Endothelial cell of umbilical vein (primary cell): ENCODE results near the gene RILPL1. TPM values are rescaled to one million over a fixed set of nuclear protein-coding genes. Genes with fewer than 3 reads are reported as not detected.

Experiments used
- BruUV-seq: library from RNA; stranded (reverse); fragments of 400-500 nt; replicated peaks from 2 replicates; lab custom pipeline; 2021; lab: Mats Ljungman, UMichigan
- CTCF ChIA-PET: fragments of 300-600, 350-600 bp; sonication (Branson Sonifier 250); formaldehyde crosslinking; loops from one replicate; lab custom pipeline; 2021; ENCODE audit warnings: antibody characterized with exemption, inconsistent platforms; lab: Charles Lee
- POLR2A ChIA-PET: fragments of 300-600, 350-600 bp; sonication (Branson Sonifier 250); formaldehyde crosslinking; loops from one replicate; lab custom pipeline; 2021; ENCODE audit warnings: antibody characterized with exemption, inconsistent platforms; lab: Charles Lee
- DNase-seq: peaks from one replicate; pipeline ENCODE4 v3.0.0-alpha.2; 2011; ENCODE audit warnings: low read depth, low spot score
- FAIRE-seq: peaks from 2 replicates; lab custom pipeline; 2011; peaks lifted over from hg19 to GRCh38; lab: Jason Lieb, UNC
- H2AFZ ChIP-seq: 2 replicates; pipeline ENCODE4 v1.6.0; 2012; ENCODE audit warnings: low read depth, low read length, control low read depth, inconsistent platforms
- H3K27ac ChIP-seq: 2 replicates; pipeline ENCODE4 v1.5.1; 2011; ENCODE audit warnings: low read depth, mild to moderate bottlenecking, control low read depth, low read length, moderate library complexity; ENCODE audit not compliant: insufficient read depth
- H3K27me3 ChIP-seq, 2 experiments: 2 replicates each; pipeline versions ENCODE4 v1.6.0 to v1.6.1; 2011; ENCODE audit warnings: low read length in 2 of 2, mixed read lengths in 1 of 2; ENCODE audit not compliant: control insufficient read depth in 2 of 2, insufficient read depth in 2 of 2
- H3K36me3 ChIP-seq, 2 experiments: 2 replicates in 1 of 2; 3 replicates in 1 of 2; pipeline ENCODE4 v1.5.1; 2011; ENCODE audit warnings: low read length in 2 of 2, mild to moderate bottlenecking in 1 of 2, moderate library complexity in 1 of 2; ENCODE audit not compliant: control insufficient read depth in 2 of 2, insufficient read depth in 2 of 2; ENCODE audit errors: extremely low read depth in 1 of 2
- H3K4me1 ChIP-seq: 3 replicates; pipeline ENCODE4 v1.5.1; 2011; ENCODE audit warnings: mild to moderate bottlenecking, low read length; ENCODE audit not compliant: control insufficient read depth, insufficient read depth; ENCODE audit errors: extremely low read depth
- H3K4me2 ChIP-seq: 2 replicates; pipeline ENCODE4 v1.6.1; 2011; ENCODE audit warnings: low read length, control low read depth, mixed read lengths; ENCODE audit not compliant: insufficient read depth
- H3K4me3 ChIP-seq, 3 experiments: fragments of 200-600 bp in 1 of 3; sonication (generic), shearing (Covaris generic) in 1 of 3; replicated peaks in 1 of 3; 2 replicates each; pipeline ENCODE4 v1.5.1; 2011 to 2016; ENCODE audit warnings: control low read depth in 3 of 3, low read length in 3 of 3, mild to moderate bottlenecking in 2 of 3, inconsistent platforms in 1 of 3, low read depth in 1 of 3, moderate library complexity in 1 of 3; ENCODE audit not compliant: insufficient read depth in 1 of 3
- H3K79me2 ChIP-seq: 2 replicates; pipeline ENCODE4 v1.6.0; 2012; ENCODE audit warnings: low read length, inconsistent platforms; ENCODE audit not compliant: control insufficient read depth, insufficient read depth
- H3K9ac ChIP-seq: replicated peaks from 2 replicates; pipeline ENCODE3; 2011; ENCODE audit warnings: low read length, control low read depth; ENCODE audit not compliant: insufficient read depth; ENCODE audit errors: extremely low read depth
- H3K9me1 ChIP-seq: replicated peaks from 3 replicates; pipeline ENCODE4 v1.6.0; 2011; ENCODE audit warnings: mild to moderate bottlenecking, low read length; ENCODE audit not compliant: control insufficient read depth, insufficient read depth; ENCODE audit errors: extremely low read depth
- H3K9me3 ChIP-seq: replicated peaks from 2 replicates; pipeline ENCODE4 v1.5.1; 2012; ENCODE audit warnings: low read length, inconsistent platforms; ENCODE audit not compliant: control insufficient read depth, insufficient read depth
- H4K20me1 ChIP-seq: replicated peaks from 2 replicates; pipeline ENCODE3; 2011; ENCODE audit warnings: mild to moderate bottlenecking, low read length; ENCODE audit not compliant: control insufficient read depth, insufficient read depth; ENCODE audit errors: extremely low read depth
- CTCF ChIP-seq, 2 donors: IDR thresholded peaks; 1 replicate in 1 of 2; 2 replicates in 1 of 2; pipeline ENCODE4 v1.5.1; 2011; ENCODE audit warnings: low read length in 2 of 2, mild to moderate bottlenecking in 2 of 2, moderate library complexity in 2 of 2, control low read depth in 1 of 2, inconsistent platforms in 1 of 2, low read depth in 1 of 2; ENCODE audit not compliant: insufficient read depth in 1 of 2; ENCODE audit errors: extremely low read depth in 1 of 2
- EZH2 ChIP-seq: IDR thresholded peaks from 2 replicates; pipeline ENCODE4 v1.6.1; 2012; ENCODE audit warnings: borderline replicate concordance, low read depth, mild to moderate bottlenecking, moderate library complexity, low read length, inconsistent platforms; ENCODE audit not compliant: severe bottlenecking
- FOS ChIP-seq: IDR thresholded peaks from 2 replicates; pipeline ENCODE4 v1.6.1; 2011; ENCODE audit warnings: mild to moderate bottlenecking, low read length, moderate library complexity, borderline replicate concordance; ENCODE audit not compliant: insufficient read depth
- GATA2 ChIP-seq: IDR thresholded peaks from 2 replicates; pipeline ENCODE4 v1.7.0; 2011; ENCODE audit warnings: low read depth, mild to moderate bottlenecking, moderate library complexity, mixed read lengths, low read length; ENCODE audit not compliant: insufficient read length, insufficient read depth
- JUN ChIP-seq: IDR thresholded peaks from 2 replicates; pipeline ENCODE4 v1.6.1; 2011; ENCODE audit warnings: borderline replicate concordance, low read depth; ENCODE audit not compliant: insufficient read length, insufficient read depth
- MAX ChIP-seq: IDR thresholded peaks from 2 replicates; pipeline ENCODE4 v1.6.1; 2011; ENCODE audit not compliant: insufficient read depth, insufficient read length
- MYC ChIP-seq: IDR thresholded peaks from one replicate; pipeline ENCODE4 v1.6.1; 2011; ENCODE audit warnings: mild to moderate bottlenecking, low read depth, low read length
- POLR2A ChIP-seq: IDR thresholded peaks from 2 replicates; pipeline ENCODE4 v1.6.1; 2012; ENCODE audit warnings: low read depth, mild to moderate bottlenecking, control low read depth, low read length
- POLR2AphosphoS5 ChIP-seq: IDR thresholded peaks from 2 replicates; pipeline ENCODE4 v1.6.1; 2012; ENCODE audit warnings: low read depth, mild to moderate bottlenecking, control low read depth, low read length, moderate library complexity; ENCODE audit not compliant: insufficient read depth
- dilution Hi-C: fragments of 300-500 bp; cut with MboI; formaldehyde crosslinking; loops from one replicate; pipeline ENCODE4 v1.15.0; 2019; ENCODE audit warnings: low sequenced_read_pairs; ENCODE audit not compliant: extremely low pct_ligation_motif_present
- intact Hi-C: fragments of 100-400 bp; cut with micrococcal nuclease; formaldehyde crosslinking; loops from one replicate; pipeline ENCODE4 v1.10.0; 2022
- polyA plus RNA-seq, 4 experiments: library from polyadenylated mRNA; depleted of rRNA in 3 of 4; stranded (reverse) in 3 of 4; unstranded in 1 of 4; fragments of >200 nt; gene quantifications; 2 replicates each; pipeline versions ENCODE4 v1.2.1 to v1.2.3, GENCODE V29; 2011 to 2012; ENCODE audit warnings: missing spikeins in 1 of 4
- total RNA-seq: library from RNA; stranded (reverse); gene quantifications from 2 replicates; pipeline ENCODE4 v1.2.3, GENCODE V29; 2021

RILPL1 gene
- total and polyA plus RNA-seq, 2 donors (not counting 3 experiments of a cell fraction or from before 2014, with no cell fraction given) = 30.4 to 34.3 TPM

DNA sequence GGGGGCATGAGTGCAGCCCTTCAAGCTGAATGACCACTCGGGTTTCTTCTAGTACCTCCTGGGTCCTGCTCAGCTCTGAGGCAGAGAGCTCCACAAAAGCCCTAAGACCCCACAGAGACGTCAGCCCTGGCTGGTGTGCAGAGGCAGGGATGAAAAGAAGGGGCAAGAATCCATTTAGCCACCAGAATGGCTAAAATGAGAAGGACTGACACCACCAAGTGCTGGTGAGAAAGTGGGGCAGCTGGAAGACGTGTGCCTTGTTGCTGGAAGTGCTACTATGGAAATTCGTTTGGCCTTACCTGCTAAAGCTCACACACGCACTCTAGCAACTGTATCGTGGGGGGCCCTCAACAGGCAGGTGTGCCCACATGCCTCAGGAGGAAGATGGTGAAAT is 26.7 kb downstream of the RILPL1 start:
- H3K4me2 ChIP-seq = no peak overlapping the region
- TF ChIP-seq JUN (no peak), MYC (no peak), FOS (no peak), MAX (no peak)
- no peaks in the 10 kb centered on the region for H3K27me3 ChIP-seq
- H3K36me3 ChIP-seq = peaks cover 2 to 22% of the 10 kb centered on the region in 2 experiments
- DNase-seq = no peak
- BruUV-seq = no TSS peak
- dilution Hi-C loops (no loop called here), intact Hi-C loops (no loop called here)
- no peak for FAIRE-seq
- H4K20me1 ChIP-seq = no peaks in the 10 kb centered on the region
- no peak overlapping the region for H3K9ac ChIP-seq
- H3K79me2 ChIP-seq = no peaks in the 10 kb centered on the region
- no peak overlapping the region for H3K4me3 ChIP-seq
- no peak overlapping the region for H2AFZ ChIP-seq
- H3K4me1 ChIP-seq = peaks cover 5% of the 10 kb centered on the region
- no peaks in the 10 kb centered on the region for H3K9me1 ChIP-seq
- H3K27ac ChIP-seq = no peak overlapping the region
- ChIA-PET POLR2A (interaction anchor here (0.7 kb wide), 1 partner anchor 49 kb away, joined by 3 read pairs; the partner anchor contains the start of gene SNRNP35), CTCF (interaction anchor here (0.9 kb wide), 2 partner anchors 27 to 112 kb away, joined by 3 read pairs; no protein-coding TSS in a partner anchor)
- no peaks in the 10 kb centered on the region for H3K9me3 ChIP-seq

DNA sequence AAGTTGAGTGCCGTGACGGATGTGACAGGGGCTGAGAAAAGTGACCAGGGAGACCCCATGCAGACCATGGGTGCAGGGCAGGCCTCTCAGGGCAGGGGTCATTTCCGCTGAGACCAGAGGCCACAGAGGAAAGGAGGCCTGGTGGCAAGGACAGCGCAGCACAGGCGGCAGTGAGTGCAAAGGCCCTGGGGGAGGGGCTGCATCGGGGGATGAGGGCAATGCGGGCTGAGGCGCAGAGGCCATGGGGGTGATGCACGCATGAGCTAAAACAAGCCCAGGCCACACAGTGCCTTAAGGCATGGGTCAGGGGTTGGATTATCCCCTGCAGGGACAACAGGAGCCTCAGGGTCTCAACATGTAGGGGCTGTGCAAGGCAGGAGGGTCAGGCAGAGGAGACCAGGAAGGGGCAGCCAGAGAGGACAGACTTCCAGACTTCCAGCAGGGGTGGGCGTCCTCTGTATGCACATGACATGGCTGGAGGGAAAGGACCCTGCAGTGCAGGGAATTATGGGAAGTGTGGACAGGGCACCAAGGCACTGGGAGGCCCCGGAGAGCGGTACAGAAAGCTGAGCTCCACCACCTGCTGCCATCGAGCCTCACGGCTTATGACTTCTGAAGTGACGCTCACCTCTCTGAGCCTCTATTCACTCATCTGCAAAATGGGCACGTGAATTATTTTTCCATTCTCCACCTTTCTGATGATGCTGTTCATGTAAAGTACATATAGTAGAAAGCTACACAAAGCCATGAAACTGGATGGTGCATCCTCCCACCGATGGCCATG is 27.3 kb downstream of the RILPL1 start:
- H3K9me3 ChIP-seq = no peaks in the 10 kb centered on the region
- CTCF ChIA-PET = interaction anchor here (0.9 kb wide), 1 partner anchor 27 kb away, joined by 3 read pairs; no protein-coding TSS in a partner anchor

More for the DNA sequence above, 27.3 kb downstream of the RILPL1 start:
- intact Hi-C loops = no loop called here
- POLR2A ChIA-PET = no interaction called here
- DNase-seq (no peak), FAIRE-seq (no peak)
- Histone ChIP-seq H3K79me2 (no peaks in the 10 kb centered on the region), H3K9me1 (no peaks in the 10 kb centered on the region), H3K4me3 (no peak overlapping the region), H3K4me2 (no peak overlapping the region), H3K9ac (no peak overlapping the region), H3K4me1 (peaks cover 5% of the 10 kb centered on the region), H4K20me1 (no peaks in the 10 kb centered on the region), H2AFZ (no peak overlapping the region), H3K27me3 (no peaks in the 10 kb centered on the region), H3K27ac (no peak overlapping the region), H3K36me3 (peaks cover under 1 to 18% of the 10 kb centered on the region in 2 experiments)
- TF ChIP-seq GATA2 = no peak
- no peak for TF ChIP-seq CTCF (IDR thresholded peaks at IDR 0.05; ENCODE audit: extremely low read depth in 1 of 2, insufficient read depth in 1 of 2, low read depth in 1 of 2, low read length in 2 of 2)
- no peak for TF ChIP-seq EZH2
- TF ChIP-seq JUN = no peak
- TF ChIP-seq POLR2A = no peak
- TF ChIP-seq POLR2AphosphoS5 = no peak
- no TSS peak for BruUV-seq
- dilution Hi-C loops = no loop called here
